Activated naive CD8-positive, alpha-beta T cell treated with anti-CD3 and anti-CD28 coated beads, Interleukin-2, amount 10 ng/mL, durations not matched to agents 7 days and 5 days (primary cell): ENCODE data around the gene TUBB4A. TPM values are rescaled to one million over a fixed set of nuclear protein-coding genes. Genes with fewer than 3 reads are reported as not detected.
"Not testable (repeated sequence)": the region's sequence is repeated elsewhere in the genome, so short reads cannot be mapped to it uniquely, and the experiment has no call there.

Experiments
- ATAC-seq: fragments of 150-1000 bp; cut with Tn5 transposase; one replicate; pipeline ENCODE4 v1.10.0; 2021; ENCODE audit warnings: low read depth, moderate library complexity
- POLR2A ChIA-PET: fragments of 350-600 bp; sonication (Branson Sonifier 250); formaldehyde crosslinking; loops from one replicate; lab custom pipeline; 2021; ENCODE audit warnings: antibody characterized with exemption; lab: Charles Lee
- DNase-seq: peaks from one replicate; pipeline ENCODE4 v3.0.0; 2021
- H3K27ac Mint-ChIP-seq: one replicate; pipeline ENCODE4 v1.8.0; 2022; ENCODE audit warnings: mild to moderate bottlenecking, mixed read lengths
- H3K27me3 Mint-ChIP-seq: one replicate; pipeline ENCODE4 v1.8.0; 2022; ENCODE audit warnings: mild to moderate bottlenecking, moderate library complexity, mixed read lengths
- H3K36me3 Mint-ChIP-seq: one replicate; pipeline ENCODE4 v1.8.0; 2021; ENCODE audit warnings: mild to moderate bottlenecking, mixed read lengths
- H3K4me1 Mint-ChIP-seq: one replicate; pipeline ENCODE4 v1.8.0; 2021; ENCODE audit warnings: mixed read lengths
- H3K4me3 Mint-ChIP-seq: one replicate; pipeline ENCODE4 v1.8.0; 2022; ENCODE audit warnings: mild to moderate bottlenecking, moderate library complexity, mixed read lengths
- H3K9me3 Mint-ChIP-seq: one replicate; pipeline ENCODE4 v1.8.0; 2021; ENCODE audit warnings: mixed read lengths
- total RNA-seq, 2 experiments: library from RNA; stranded (reverse); gene quantifications; one replicate each; pipeline ENCODE4 v1.2.3, GENCODE V29; 2021

The TUBB4A gene
- total RNA-seq, 2 experiments from 2014 or later: 8.7 to 11.6 TPM

DNA sequence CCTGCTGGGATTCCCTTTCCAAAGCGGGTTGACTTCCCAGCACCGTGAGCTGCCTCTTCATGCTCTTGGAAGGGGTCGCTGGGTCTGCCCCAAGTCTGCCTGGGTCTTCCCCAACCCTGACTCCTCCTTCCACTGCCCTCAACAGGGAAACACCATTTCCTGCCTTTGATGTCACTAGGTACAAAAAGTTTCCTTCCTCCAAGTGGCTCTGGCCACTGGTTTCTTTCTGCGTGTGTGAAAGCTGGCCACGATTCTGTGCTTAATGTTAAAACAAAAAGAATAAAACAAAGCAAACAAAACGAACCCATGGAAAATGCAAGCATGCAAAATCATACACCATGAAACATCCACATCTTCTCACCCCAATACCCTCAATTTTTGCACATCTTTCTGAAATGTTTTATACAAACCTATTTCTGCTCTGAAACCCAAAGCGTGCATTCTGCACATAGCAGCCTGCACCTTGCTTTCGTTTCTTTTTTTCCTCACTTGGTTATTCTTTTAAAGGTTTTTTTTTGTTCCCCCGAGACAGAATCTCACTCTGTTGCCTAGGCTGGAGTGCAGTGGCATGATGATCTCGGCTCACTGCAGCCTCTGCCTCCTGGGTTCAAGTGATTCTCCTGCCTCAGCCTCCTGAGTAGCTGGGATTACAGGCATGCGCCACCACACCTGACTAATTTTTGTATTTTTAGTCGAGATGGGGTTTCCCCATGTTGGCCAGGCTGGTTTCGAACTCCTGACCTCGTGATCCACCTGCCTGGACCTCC is 16.2 kb upstream of the TUBB4A start:
- Mint-ChIP-seq H3K4me1 (peaks cover 36% of the 10 kb centered on the region), H3K36me3 (no peaks in the 10 kb centered on the region), H3K4me3 (peak overlapping the region; percentile 80), H3K9me3 (no peaks in the 10 kb centered on the region), H3K27ac (peak overlapping the region; percentile 72), H3K27me3 (no peaks in the 10 kb centered on the region)
- ATAC-seq (peak; percentile 6), DNase-seq (no peak)
- POLR2A ChIA-PET: interaction anchor here (0.7 to 2.8 kb wide), 6 partner anchors 137 to 254 kb away, joined by 3 to 23 read pairs (median 4); partner anchors contain the start of genes GPR108, SH2D3A, TRIP10 and VAV1

- H3K27me3 Mint-ChIP-seq: no peaks in the 10 kb centered on the region
- ATAC-seq (peak; percentile 83), DNase-seq (peak; percentile 97)
- no peaks in the 10 kb centered on the region for H3K36me3 Mint-ChIP-seq
- peak overlapping the region; percentile 93 for H3K4me3 Mint-ChIP-seq
- no peaks in the 10 kb centered on the region for H3K9me3 Mint-ChIP-seq
- H3K27ac Mint-ChIP-seq: peak overlapping the region; percentile 98
- peaks cover 29% of the 10 kb centered on the region for H3K4me1 Mint-ChIP-seq
- POLR2A ChIA-PET: interaction anchor here (0.6 to 2.8 kb wide), 13 partner anchors 14 to 347 kb away, joined by 3 to 23 read pairs (median 4); partner anchors contain the start of genes DENND1C, GPR108, KHSRP and SLC25A23
Measured at GRCh38 chr19:6516659-6517291, 14.7 kb upstream of the TUBB4A start.

DNA sequence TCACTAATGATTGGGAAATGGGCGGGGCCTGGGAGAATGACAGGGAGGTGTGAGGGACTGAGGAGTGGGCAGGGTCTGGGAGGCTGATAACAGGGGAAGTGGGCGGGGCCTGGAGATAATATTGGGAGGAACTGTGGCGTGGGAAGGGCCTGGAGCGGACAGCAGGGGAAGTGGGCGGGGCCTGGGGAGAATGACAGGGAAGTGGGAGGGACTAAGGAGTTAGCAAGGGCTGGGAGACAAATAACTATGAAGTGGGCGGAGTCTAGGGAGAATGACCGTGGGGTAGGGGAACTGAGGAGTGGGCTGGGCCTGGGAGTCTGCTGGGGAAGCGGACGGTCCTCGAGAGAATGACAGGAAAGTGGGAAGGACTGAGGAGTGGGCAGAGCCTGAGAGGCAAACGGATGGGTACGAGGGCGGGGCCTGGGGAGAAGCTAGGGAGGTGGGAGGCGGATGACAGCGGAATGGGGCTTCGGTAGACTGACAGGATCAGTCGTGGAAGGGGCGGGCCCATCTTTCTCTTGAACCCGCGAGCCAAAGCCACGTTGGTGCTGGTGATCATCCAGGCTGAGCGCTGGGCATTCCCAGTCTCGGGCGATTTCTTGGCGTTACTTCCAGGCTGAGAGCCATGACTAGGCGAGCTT is 14.0 kb upstream of the TUBB4A start:
- peak overlapping the region; percentile 98 for H3K27ac Mint-ChIP-seq
- DNase-seq: peak; percentile 84
- POLR2A ChIA-PET: interaction anchor here (0.5 to 2.8 kb wide), 13 partner anchors 15 to 348 kb away, joined by 3 to 23 read pairs (median 4); partner anchors contain the start of genes DENND1C, GPR108, KHSRP and SLC25A23
- H3K27me3 Mint-ChIP-seq: no peaks in the 10 kb centered on the region
- no peaks in the 10 kb centered on the region for H3K36me3 Mint-ChIP-seq
- peak overlapping the region; percentile 93 for H3K4me3 Mint-ChIP-seq
- no peaks in the 10 kb centered on the region for H3K9me3 Mint-ChIP-seq
- peak; percentile 71 for ATAC-seq
- peaks cover 32% of the 10 kb centered on the region for H3K4me1 Mint-ChIP-seq

DNA sequence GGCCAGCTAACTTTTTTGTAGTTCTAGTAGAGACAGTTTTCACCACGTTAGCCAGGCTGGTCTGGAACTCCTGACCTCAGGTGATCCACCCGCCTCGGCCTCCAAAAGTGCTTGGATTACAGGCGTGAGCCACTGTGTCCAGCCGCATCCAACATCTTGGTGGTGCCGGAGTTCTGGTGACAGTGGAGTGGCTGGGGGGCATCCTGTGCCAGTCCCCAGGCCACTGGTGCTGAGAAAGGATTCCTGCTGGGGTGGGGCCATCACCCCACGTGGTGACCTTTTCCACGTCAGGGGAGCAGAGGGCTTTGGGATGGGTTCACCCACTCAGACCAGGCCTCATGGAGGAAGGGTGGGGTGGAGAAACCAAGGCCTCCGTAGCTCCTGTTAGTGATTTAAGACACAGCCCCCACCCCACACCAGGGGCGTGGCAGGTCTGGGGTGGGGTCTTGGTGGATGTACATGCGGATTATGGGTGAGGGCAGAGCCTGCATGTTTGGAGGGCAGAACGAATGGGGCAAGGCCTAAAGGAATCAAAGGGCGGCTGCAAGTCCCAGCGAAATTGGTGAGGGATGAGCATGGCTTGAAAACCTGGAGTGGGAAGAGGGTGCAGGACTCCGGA is 12.9 kb upstream of the TUBB4A start:
- H3K9me3 Mint-ChIP-seq: no peaks in the 10 kb centered on the region
- H3K27me3 Mint-ChIP-seq: no peaks in the 10 kb centered on the region
- no peaks in the 10 kb centered on the region for H3K36me3 Mint-ChIP-seq
- H3K4me3 Mint-ChIP-seq: peak overlapping the region; percentile 45
- POLR2A ChIA-PET: interaction anchor here (0.6 to 0.7 kb wide), 2 partner anchors 141 to 283 kb away, joined by 3 read pairs; no protein-coding TSS in a partner anchor
- no peak overlapping the region for H3K27ac Mint-ChIP-seq
- no peak for DNase-seq
- peaks cover 31% of the 10 kb centered on the region for H3K4me1 Mint-ChIP-seq
- no peak for ATAC-seq

DNA sequence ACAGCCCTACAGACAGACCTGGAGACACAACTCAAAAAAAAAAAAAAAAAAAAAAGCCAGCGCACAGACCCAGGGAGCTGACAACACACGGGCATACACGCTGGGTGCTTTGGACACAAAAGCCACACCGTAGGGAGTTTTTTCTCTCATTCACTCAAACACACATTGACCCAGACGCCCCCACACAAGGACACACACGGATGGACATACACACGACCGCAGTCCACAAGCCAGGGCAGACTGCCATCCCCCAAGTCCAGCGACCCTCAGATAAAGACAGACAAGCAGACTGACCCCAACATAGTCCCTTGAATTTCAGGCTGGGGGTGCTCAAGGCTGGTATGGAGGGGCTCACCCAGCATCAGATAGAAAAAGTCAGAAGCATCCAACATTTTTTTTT is 12.0 kb upstream of the TUBB4A start:
- Mint-ChIP-seq H3K4me1 (peaks cover 27% of the 10 kb centered on the region), H3K27ac (no peak overlapping the region), H3K27me3 (no peaks in the 10 kb centered on the region), H3K36me3 (no peaks in the 10 kb centered on the region), H3K4me3 (no peak overlapping the region), H3K9me3 (no peaks in the 10 kb centered on the region)
- POLR2A ChIA-PET: interaction anchor here (0.6 kb wide), 1 partner anchor 140 kb away, joined by 3 read pairs; no protein-coding TSS in a partner anchor
- ATAC-seq: no peak
- DNase-seq: no peak

- POLR2A ChIA-PET: no interaction called here
- no peak for ATAC-seq
- Mint-ChIP-seq H3K4me3 (no peak overlapping the region), H3K9me3 (no peaks in the 10 kb centered on the region), H3K36me3 (no peaks in the 10 kb centered on the region), H3K27me3 (no peaks in the 10 kb centered on the region), H3K4me1 (peaks cover 3% of the 10 kb centered on the region), H3K27ac (no peak overlapping the region)
- DNase-seq: no peak
Measured at GRCh38 chr19:6510618-6511017, 8.5 kb upstream of the TUBB4A start.

- Mint-ChIP-seq H3K4me3 (no peak overlapping the region), H3K27me3 (no peaks in the 10 kb centered on the region), H3K27ac (no peak overlapping the region), H3K4me1 (peaks cover 9% of the 10 kb centered on the region), H3K36me3 (no peaks in the 10 kb centered on the region), H3K9me3 (no peaks in the 10 kb centered on the region)
- POLR2A ChIA-PET: no interaction called here
- ATAC-seq (no peak), DNase-seq (no peak)
Measured at GRCh38 chr19:6509118-6509971, 7.2 kb upstream of the TUBB4A start.

- H3K4me3 Mint-ChIP-seq: not testable (repeated sequence)
Measured at GRCh38 chr19:6508028-6508771, 6.1 kb upstream of the TUBB4A start.

GRCh38 chr19:6503407-6504201 is 1.5 kb upstream of the TUBB4A start:
- no peaks in the 10 kb centered on the region for H3K36me3 Mint-ChIP-seq
- peaks cover 14% of the 10 kb centered on the region for H3K27me3 Mint-ChIP-seq
- no peak for DNase-seq
- H3K9me3 Mint-ChIP-seq: no peaks in the 10 kb centered on the region
- POLR2A ChIA-PET: interaction anchor here (0.6 to 3.9 kb wide), 8 partner anchors 22 to 198 kb away, joined by 3 to 23 read pairs (median 4); partner anchors contain the start of genes DENND1C, KHSRP and SLC25A23
- no peak overlapping the region for H3K4me3 Mint-ChIP-seq
- H3K4me1 Mint-ChIP-seq: peaks cover 21% of the 10 kb centered on the region
- H3K27ac Mint-ChIP-seq: peak overlapping the region; percentile 68
- no peak for ATAC-seq

More at GRCh38 chr19:6508028-6508771, 6.1 kb upstream of the TUBB4A start:
- not testable (repeated sequence) for ATAC-seq, DNase-seq, H3K9me3 Mint-ChIP-seq, H3K36me3 Mint-ChIP-seq, H3K27me3 Mint-ChIP-seq, H3K4me1 Mint-ChIP-seq, H3K27ac Mint-ChIP-seq
- POLR2A ChIA-PET: interaction anchor here (1.4 kb wide), 1 partner anchor 27 kb away, joined by 3 read pairs; the partner anchor contains the start of gene DENND1C

DNA sequence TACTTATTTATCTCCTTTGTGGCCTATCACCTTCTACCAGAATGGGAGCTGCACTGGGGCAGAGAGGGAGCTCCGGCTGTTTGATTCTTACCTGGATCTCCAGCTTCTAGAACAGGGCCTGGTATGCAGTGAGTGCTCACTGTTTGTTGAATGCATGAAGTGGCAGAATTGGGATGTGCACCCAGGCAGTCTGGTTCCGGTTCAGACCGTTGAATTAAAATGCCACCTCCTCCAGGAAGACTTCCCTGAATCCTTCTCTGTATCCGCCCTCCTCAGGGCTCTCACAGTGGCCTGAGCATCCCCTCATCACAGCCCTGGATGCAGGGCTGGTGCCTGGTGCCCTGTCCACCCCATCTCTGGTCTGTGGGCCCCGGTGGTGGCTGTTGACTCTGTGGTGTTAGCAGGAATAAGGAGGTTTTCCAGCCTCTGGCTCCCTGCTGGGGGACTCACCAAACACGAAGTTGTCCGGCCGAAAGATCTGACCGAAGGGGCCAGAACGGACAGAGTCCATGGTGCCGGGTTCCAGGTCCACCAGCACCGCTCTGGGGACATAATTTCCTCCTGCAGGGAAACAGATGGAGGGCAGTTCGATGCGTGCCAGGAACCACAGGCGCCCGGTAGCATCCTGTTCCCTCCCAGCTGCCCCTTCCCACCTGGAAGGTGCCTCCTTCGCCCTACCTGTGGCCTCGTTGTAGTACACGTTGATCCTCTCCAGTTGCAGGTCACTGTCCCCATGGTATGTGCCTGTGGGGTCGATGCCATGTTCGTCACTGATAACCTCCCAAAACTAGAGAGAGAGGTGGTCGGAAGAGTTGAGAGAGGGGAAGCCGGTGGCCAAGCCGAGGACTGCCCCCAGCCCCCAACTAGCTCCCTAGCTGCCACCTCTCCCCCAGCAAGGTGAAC is 1.0 kb downstream of the TUBB4A start:
- ATAC-seq (no peak), DNase-seq (no peak)
- Mint-ChIP-seq H3K27me3 (peaks cover 14% of the 10 kb centered on the region), H3K27ac (peak overlapping the region; percentile 74), H3K36me3 (no peaks in the 10 kb centered on the region), H3K9me3 (no peaks in the 10 kb centered on the region), H3K4me3 (peak overlapping the region; percentile 86), H3K4me1 (peaks cover 26% of the 10 kb centered on the region)
- POLR2A ChIA-PET: interaction anchor here (1.1 to 1.2 kb wide), 2 partner anchors 20 to 76 kb away, joined by 3 to 4 read pairs; partner anchors contain the start of gene KHSRP
